Measurements from ENCODE around the gene SLC44A1. TPM values are rescaled to one million over a fixed set of nuclear protein-coding genes. Genes with fewer than 3 reads are reported as not detected.
A peak's percentile ranks its signal among the peaks of the same experiment; 100 is the strongest.

Gene SLC44A1
- polyA plus RNA-seq, 4 donors = 7.8 to 70.0 (median 16.0) TPM

DNA sequence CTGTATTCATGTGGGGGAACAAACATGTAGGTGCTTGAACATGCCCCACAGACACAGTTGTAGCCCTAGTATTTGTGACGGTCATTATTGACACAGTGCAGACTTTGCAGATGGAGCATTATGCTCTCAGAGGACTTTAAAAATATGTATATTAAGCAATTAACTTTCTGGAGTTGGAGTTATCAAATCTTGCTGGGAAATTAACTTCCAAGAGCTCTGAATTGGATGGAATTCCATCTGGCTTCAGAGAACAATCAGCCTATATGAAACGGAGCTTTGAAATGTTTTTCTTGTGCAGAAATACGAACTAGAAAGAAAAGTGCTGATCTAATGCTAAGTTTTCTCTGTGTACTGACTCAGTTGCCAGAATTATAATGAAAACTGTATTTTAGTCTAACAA is 152.4 kb downstream of the SLC44A1 start:
- H3K9me3 ChIP-seq (ENCODE audit: control insufficient read depth in 2 of 2, insufficient read depth in 1 of 2, low read depth in 1 of 2, low read length in 1 of 2) = no peaks in the 10 kb centered on the region
- no peaks in the 10 kb centered on the region for H3K4me1 ChIP-seq (ENCODE audit: control insufficient read depth in 3 of 3, insufficient read depth in 2 of 3, low read depth in 1 of 3, low read length in 2 of 3)
- H3K4me3 ChIP-seq (ENCODE audit: low read depth in 1 of 3, low read length in 3 of 3) = no peak overlapping the region
- no peaks in the 10 kb centered on the region for H3K27me3 ChIP-seq (ENCODE audit: control insufficient read depth in 3 of 3, insufficient read depth in 3 of 3, low read length in 3 of 3)
- H3K27ac ChIP-seq (ENCODE audit: low read depth in 1 of 3, low read length in 2 of 3) = no peak overlapping the region
- no peaks in the 10 kb centered on the region for H3K36me3 ChIP-seq (ENCODE audit: control insufficient read depth in 3 of 3, insufficient read depth in 2 of 3, low read depth in 1 of 3, low read length in 3 of 3)
- no peak for FAIRE-seq
- 77 to 97% (median 87%) methylated on average over 3 of the region's 3 CpGs for WGBS, 3 donors
- DNase-seq = no peak

DNA sequence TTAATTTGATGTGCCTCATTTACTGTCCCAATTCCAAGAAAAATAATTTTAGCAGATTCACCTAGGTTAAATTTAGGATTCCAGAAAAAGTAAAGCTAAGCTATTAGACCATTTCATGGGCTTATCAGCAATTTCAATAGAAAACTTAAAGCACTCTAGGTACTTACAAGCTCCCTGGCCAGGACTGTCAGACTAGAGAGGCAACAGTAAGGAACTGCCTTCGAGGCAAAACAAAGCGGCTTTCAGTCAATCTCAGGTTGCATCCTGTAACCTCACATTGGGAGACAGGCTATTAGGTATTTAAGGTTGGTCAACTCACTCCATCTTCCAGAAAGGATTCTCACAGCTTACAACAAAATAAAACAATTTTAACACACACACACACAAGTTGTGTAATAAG is 154.7 kb downstream of the SLC44A1 start:
- Histone ChIP-seq H3K4me3 (ENCODE audit: low read depth in 1 of 3, low read length in 3 of 3) (no peak overlapping the region), H3K27me3 (ENCODE audit: control insufficient read depth in 3 of 3, insufficient read depth in 3 of 3, low read length in 3 of 3) (no peaks in the 10 kb centered on the region), H3K4me1 (ENCODE audit: control insufficient read depth in 3 of 3, insufficient read depth in 2 of 3, low read depth in 1 of 3, low read length in 2 of 3) (no peaks in the 10 kb centered on the region), H3K27ac (ENCODE audit: low read depth in 1 of 3, low read length in 2 of 3) (no peak overlapping the region), H3K9me3 (ENCODE audit: control insufficient read depth in 2 of 2, insufficient read depth in 1 of 2, low read depth in 1 of 2, low read length in 1 of 2) (no peaks in the 10 kb centered on the region), H3K36me3 (ENCODE audit: control insufficient read depth in 3 of 3, insufficient read depth in 2 of 3, low read depth in 1 of 3, low read length in 3 of 3) (no peaks in the 10 kb centered on the region)
- DNase-seq (no peak), FAIRE-seq (no peak)
- 94 to 98% (median 98%) methylated on average over 2 of the region's 2 CpGs for WGBS, 3 donors

DNA sequence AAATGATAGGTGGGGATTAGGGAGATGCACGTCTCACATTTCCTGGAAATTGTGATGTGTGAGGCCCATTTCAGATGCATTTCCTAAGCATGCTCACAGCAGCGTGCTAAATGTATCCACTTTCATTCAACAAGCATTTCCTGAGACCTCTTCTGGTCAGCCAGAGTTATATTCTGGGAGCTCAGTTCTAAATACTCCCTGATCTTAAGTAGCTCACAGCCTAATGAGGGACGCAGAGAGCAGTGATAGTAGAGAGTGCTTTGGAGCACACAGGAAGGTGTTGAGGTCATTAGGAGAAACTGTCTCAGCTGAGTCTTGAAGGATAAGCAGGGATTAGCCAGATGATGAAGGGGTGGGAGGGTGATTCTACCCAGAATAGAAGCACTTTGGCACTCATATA is 157.2 kb downstream of the SLC44A1 start:
- DNase-seq (no peak), FAIRE-seq (no peak)
- Histone ChIP-seq H3K4me1 (ENCODE audit: control insufficient read depth in 3 of 3, insufficient read depth in 2 of 3, low read depth in 1 of 3, low read length in 2 of 3) (no peaks in the 10 kb centered on the region), H3K9me3 (ENCODE audit: control insufficient read depth in 2 of 2, insufficient read depth in 1 of 2, low read depth in 1 of 2, low read length in 1 of 2) (no peaks in the 10 kb centered on the region), H3K36me3 (ENCODE audit: control insufficient read depth in 3 of 3, insufficient read depth in 2 of 3, low read depth in 1 of 3, low read length in 3 of 3) (no peaks in the 10 kb centered on the region), H3K27ac (ENCODE audit: low read depth in 1 of 3, low read length in 2 of 3) (no peak overlapping the region), H3K27me3 (ENCODE audit: control insufficient read depth in 3 of 3, insufficient read depth in 3 of 3, low read length in 3 of 3) (no peaks in the 10 kb centered on the region), H3K4me3 (ENCODE audit: low read depth in 1 of 3, low read length in 3 of 3) (no peak overlapping the region)
- 54 to 69% (median 67%) methylated on average over 3 of the region's 3 CpGs for WGBS, 3 donors

DNA sequence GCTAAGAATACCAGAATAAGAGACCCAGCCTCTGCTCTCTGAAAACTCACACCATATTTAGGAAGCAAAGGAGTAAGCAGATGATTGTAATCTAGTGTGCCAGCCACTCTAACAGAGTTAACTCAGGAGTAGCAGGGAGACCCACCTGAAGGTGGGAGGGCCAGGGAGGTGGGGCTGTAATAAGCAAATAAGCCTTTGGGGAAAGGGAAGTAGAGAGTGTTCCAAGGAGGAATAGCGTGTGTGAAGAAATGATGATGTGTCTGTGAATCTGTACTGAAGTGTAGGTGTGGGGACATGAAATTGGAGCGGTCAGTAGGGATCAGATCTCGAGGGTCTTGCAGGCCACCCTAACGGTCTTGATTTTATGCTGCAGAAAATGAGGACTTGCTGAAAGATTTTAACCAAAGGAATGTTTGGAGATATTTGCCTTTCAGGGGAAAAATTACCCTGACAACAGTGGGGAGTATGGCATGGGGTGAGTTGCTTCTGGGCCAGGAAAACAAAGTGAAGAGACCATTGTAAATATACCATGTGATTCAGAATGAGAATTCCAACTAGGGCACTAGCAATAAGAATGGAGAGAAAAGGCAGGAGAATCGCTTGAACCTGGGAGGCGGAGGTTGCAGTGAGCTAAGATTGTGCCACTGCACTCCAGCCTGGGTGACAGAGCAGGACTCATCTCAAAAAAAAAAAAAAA is 159.2 kb downstream of the SLC44A1 start:
- no peaks in the 10 kb centered on the region for H3K9me3 ChIP-seq (ENCODE audit: control insufficient read depth in 2 of 2, insufficient read depth in 1 of 2, low read depth in 1 of 2, low read length in 1 of 2)
- DNase-seq (no peak), FAIRE-seq (no peak)
- H3K27ac ChIP-seq (ENCODE audit: low read depth in 1 of 3, low read length in 2 of 3) = no peak overlapping the region
- WGBS, 3 donors = 70 to 83% (median 83%) methylated on average over 6 of the region's 6 CpGs
- no peaks in the 10 kb centered on the region for H3K4me1 ChIP-seq (ENCODE audit: control insufficient read depth in 3 of 3, insufficient read depth in 2 of 3, low read depth in 1 of 3, low read length in 2 of 3)
- no peaks in the 10 kb centered on the region for H3K27me3 ChIP-seq (ENCODE audit: control insufficient read depth in 3 of 3, insufficient read depth in 3 of 3, low read length in 3 of 3)
- no peak overlapping the region for H3K4me3 ChIP-seq (ENCODE audit: low read depth in 1 of 3, low read length in 3 of 3)
- no peaks in the 10 kb centered on the region for H3K36me3 ChIP-seq (ENCODE audit: control insufficient read depth in 3 of 3, insufficient read depth in 2 of 3, low read depth in 1 of 3, low read length in 3 of 3)

DNA sequence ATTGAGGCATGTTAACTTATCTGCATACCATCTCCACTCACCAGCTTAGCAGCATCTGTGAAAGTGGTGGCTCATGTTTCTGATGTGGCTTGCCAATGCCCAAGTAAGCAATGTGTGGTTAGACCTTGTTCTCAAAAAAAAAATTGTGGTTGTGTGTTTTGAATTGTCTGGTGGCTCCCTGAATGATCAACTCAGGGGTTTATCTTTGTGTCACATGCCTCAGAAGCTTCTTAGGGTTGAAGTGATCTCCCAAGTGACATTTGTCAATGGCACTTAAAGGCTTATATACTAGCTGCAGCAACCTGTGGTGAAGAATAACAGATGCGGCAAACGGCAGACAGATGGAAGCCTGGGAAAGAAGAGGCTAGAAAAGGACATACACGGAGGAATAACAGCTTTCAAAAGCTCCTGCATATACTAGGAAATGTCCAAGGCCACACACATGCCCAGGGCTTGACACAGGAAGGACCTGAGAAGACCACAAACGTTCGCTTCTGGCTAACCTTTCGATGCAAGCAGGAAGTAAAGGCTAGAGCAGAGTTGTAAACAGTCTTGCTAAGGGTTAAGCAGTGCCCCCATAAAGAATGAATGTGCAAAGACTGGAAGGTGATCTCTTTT is 161.2 kb downstream of the SLC44A1 start:
- Histone ChIP-seq H3K27me3 (ENCODE audit: control insufficient read depth in 3 of 3, insufficient read depth in 3 of 3, low read length in 3 of 3) (no peaks in the 10 kb centered on the region), H3K36me3 (ENCODE audit: control insufficient read depth in 3 of 3, insufficient read depth in 2 of 3, low read depth in 1 of 3, low read length in 3 of 3) (no peaks in the 10 kb centered on the region), H3K9me3 (ENCODE audit: control insufficient read depth in 2 of 2, insufficient read depth in 1 of 2, low read depth in 1 of 2, low read length in 1 of 2) (peaks cover 0 to 4% of the 10 kb centered on the region in 2 donors), H3K4me1 (ENCODE audit: control insufficient read depth in 3 of 3, insufficient read depth in 2 of 3, low read depth in 1 of 3, low read length in 2 of 3) (no peaks in the 10 kb centered on the region), H3K4me3 (ENCODE audit: low read depth in 1 of 3, low read length in 3 of 3) (no peak overlapping the region), H3K27ac (ENCODE audit: low read depth in 1 of 3, low read length in 2 of 3) (no peak overlapping the region)
- FAIRE-seq = no peak
- DNase-seq = peak in 1 of 2 donors; percentile 44
- 36 to 77% (median 48%) methylated on average over 6 of the region's 6 CpGs for WGBS, 3 donors

DNA sequence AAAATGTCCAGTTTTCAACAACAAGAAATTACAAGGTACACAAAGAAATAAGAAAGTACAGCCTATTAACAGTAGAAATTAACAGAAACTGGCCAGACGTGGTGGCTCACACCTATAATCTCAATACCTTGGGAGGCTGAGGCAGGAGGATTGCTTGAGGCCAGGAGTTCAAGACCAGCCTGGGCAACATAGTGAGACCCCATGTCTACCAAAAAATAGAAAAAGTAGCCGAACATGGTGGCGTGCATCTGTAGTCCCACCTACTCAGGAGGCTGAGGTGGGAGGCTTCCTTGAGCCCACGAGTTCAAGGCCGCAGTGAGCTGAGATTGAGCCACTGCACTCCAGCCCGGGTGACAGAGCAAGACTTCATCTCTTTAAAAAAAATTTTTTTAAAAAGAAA is 161.9 kb downstream of the SLC44A1 start:
- no peak for FAIRE-seq
- no peaks in the 10 kb centered on the region for H3K27me3 ChIP-seq (ENCODE audit: control insufficient read depth in 3 of 3, insufficient read depth in 3 of 3, low read length in 3 of 3)
- H3K9me3 ChIP-seq (ENCODE audit: control insufficient read depth in 2 of 2, insufficient read depth in 1 of 2, low read depth in 1 of 2, low read length in 1 of 2) = peaks cover 0 to 4% of the 10 kb centered on the region in 2 donors
- H3K27ac ChIP-seq (ENCODE audit: low read depth in 1 of 3, low read length in 2 of 3) = no peak overlapping the region
- H3K4me3 ChIP-seq (ENCODE audit: low read depth in 1 of 3, low read length in 3 of 3) = no peak overlapping the region
- 90 to 93% (median 91%) methylated on average over 6 of the region's 6 CpGs for WGBS, 3 donors
- no peak for DNase-seq
- no peaks in the 10 kb centered on the region for H3K36me3 ChIP-seq (ENCODE audit: control insufficient read depth in 3 of 3, insufficient read depth in 2 of 3, low read depth in 1 of 3, low read length in 3 of 3)
- H3K4me1 ChIP-seq (ENCODE audit: control insufficient read depth in 3 of 3, insufficient read depth in 2 of 3, low read depth in 1 of 3, low read length in 2 of 3) = no peaks in the 10 kb centered on the region

DNA sequence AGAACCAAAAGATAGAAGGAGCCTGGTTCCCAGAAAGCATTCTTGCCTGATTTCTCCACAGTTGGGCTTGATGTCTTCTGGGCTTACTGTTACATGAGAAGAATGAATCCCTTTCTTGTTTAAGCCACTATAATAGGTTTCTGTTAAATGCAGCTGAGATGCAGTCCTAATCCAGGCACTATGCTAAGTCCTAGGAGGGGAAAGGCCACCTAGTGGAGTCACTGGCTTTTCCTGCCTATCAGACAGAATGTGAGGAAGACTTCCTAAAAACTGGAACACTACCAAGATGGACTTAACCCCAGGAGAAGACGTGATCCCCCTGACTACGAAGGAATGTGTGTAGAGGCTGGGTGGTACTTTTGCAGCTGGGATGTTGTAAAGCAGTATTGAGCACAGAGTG is 169.1 kb downstream of the SLC44A1 start:
- Histone ChIP-seq H3K27ac (ENCODE audit: low read depth in 1 of 3, low read length in 2 of 3) (no peak overlapping the region), H3K9me3 (ENCODE audit: control insufficient read depth in 2 of 2, insufficient read depth in 1 of 2, low read depth in 1 of 2, low read length in 1 of 2) (peaks cover 0 to 6% of the 10 kb centered on the region in 2 donors), H3K27me3 (ENCODE audit: control insufficient read depth in 3 of 3, insufficient read depth in 3 of 3, low read length in 3 of 3) (no peaks in the 10 kb centered on the region), H3K36me3 (ENCODE audit: control insufficient read depth in 3 of 3, insufficient read depth in 2 of 3, low read depth in 1 of 3, low read length in 3 of 3) (no peaks in the 10 kb centered on the region), H3K4me1 (ENCODE audit: control insufficient read depth in 3 of 3, insufficient read depth in 2 of 3, low read depth in 1 of 3, low read length in 2 of 3) (peaks cover 0 to 4% (median 0%) of the 10 kb centered on the region in 3 donors), H3K4me3 (ENCODE audit: low read depth in 1 of 3, low read length in 3 of 3) (no peak overlapping the region)
- FAIRE-seq = no peak
- DNase-seq = peak; percentile 51 to 56
- WGBS, 3 donors = 19 to 40% (median 26%) methylated on average over 2 of the region's 2 CpGs

DNA sequence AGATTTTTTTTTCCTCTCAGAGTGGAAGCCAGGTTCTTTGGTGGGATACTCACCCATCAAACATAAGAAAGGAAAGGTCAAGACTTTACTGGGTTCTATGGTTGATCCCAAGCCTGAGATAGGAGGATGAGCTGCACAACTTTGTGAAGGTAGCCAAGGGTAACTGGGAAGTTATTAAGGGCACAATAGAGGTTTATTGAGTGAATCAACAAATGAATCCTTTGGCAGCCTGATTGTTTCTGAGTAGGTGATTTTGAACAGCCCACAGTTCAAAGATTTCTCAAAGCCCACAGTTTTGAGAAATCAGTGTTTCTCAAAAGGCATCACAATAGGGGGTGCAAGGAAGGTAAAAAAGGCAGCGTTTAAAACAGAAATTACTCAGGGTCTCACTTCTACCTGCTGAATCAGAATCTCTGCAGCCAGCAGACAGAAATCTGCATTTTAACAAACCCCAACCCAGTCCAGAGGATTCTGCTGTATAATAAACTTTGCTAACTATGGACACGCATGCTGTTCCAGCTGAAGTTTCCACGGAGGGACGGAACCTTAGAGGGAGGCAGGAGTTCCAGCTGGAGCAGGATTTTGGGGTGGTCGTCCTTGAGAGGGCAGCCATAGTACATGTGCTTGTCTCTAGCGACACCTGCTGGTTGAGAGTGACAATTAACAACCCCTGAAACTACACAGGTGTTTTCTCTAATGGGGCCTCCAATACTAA is 170.7 kb downstream of the SLC44A1 start:
- Histone ChIP-seq H3K27me3 (ENCODE audit: control insufficient read depth in 3 of 3, insufficient read depth in 3 of 3, low read length in 3 of 3) (no peaks in the 10 kb centered on the region), H3K4me3 (ENCODE audit: low read depth in 1 of 3, low read length in 3 of 3) (no peak overlapping the region), H3K27ac (ENCODE audit: low read depth in 1 of 3, low read length in 2 of 3) (no peak overlapping the region), H3K4me1 (ENCODE audit: control insufficient read depth in 3 of 3, insufficient read depth in 2 of 3, low read depth in 1 of 3, low read length in 2 of 3) (peaks cover 0 to 4% (median 0%) of the 10 kb centered on the region in 3 donors), H3K9me3 (ENCODE audit: control insufficient read depth in 2 of 2, insufficient read depth in 1 of 2, low read depth in 1 of 2, low read length in 1 of 2) (peaks cover 0 to 2% of the 10 kb centered on the region in 2 donors), H3K36me3 (ENCODE audit: control insufficient read depth in 3 of 3, insufficient read depth in 2 of 3, low read depth in 1 of 3, low read length in 3 of 3) (no peaks in the 10 kb centered on the region)
- 5 to 7% (median 5%) methylated on average over 6 of the region's 6 CpGs for WGBS, 3 donors
- DNase-seq (peak; percentile 55 to 76), FAIRE-seq (no peak)
